PC-3 (cell line): Measurements from ENCODE around the gene HSFX4. TPM values are rescaled to one million over a fixed set of nuclear protein-coding genes. Genes with fewer than 3 reads are reported as not detected.

ENCODE experiments used
- ATAC-seq: fragments of 200-7000 bp; cut with Tn5 transposase; 2 replicates; pipeline ENCODE4 v1.9.1; 2020; ENCODE audit warnings: mild to moderate bottlenecking, moderate library complexity
- BruUV-seq: library from RNA; stranded (reverse); fragments of 400-500 nt; replicated peaks from 2 replicates; lab custom pipeline; 2021; lab: Mats Ljungman, UMichigan
- CTCF ChIA-PET: fragments of 300-600 bp; sonication (Branson Sonifier 250); formaldehyde crosslinking; loops from one replicate; lab custom pipeline; 2022; ENCODE audit warnings: antibody characterized with exemption; lab: Charles Lee
- POLR2A ChIA-PET: fragments of 300-600 bp; sonication (Branson Sonifier 250); formaldehyde crosslinking; loops from one replicate; lab custom pipeline; 2022; ENCODE audit warnings: antibody characterized with exemption; ENCODE audit not compliant: unreplicated experiment; lab: Charles Lee
- DNase-seq: peaks from one replicate; pipeline ENCODE4 v3.0.0-alpha.2; 2015
- H2AFZ ChIP-seq: fragments of 300-600 bp; sonication (generic); 2 replicates; pipeline ENCODE4 v1.6.0; 2016; ENCODE audit warnings: antibody characterized with exemption, low read length
- H3F3A ChIP-seq: fragments of 300-600 bp; sonication (generic); one replicate; pipeline ENCODE4 v1.6.0; 2017; ENCODE audit warnings: antibody characterized with exemption, low read length, control low read depth, mild to moderate bottlenecking; ENCODE audit not compliant: unreplicated experiment
- H3K27ac ChIP-seq: fragments of 300-600 bp; sonication (generic); 2 replicates; pipeline ENCODE4 v1.5.1; 2016; ENCODE audit warnings: mild to moderate bottlenecking, low read length
- H3K27me3 ChIP-seq: fragments of 300-600 bp; sonication (generic); 2 replicates; pipeline ENCODE4 v1.6.1; 2016; ENCODE audit warnings: low read length, mixed read lengths
- H3K36me3 ChIP-seq: fragments of 300-600 bp; sonication (generic); 2 replicates; pipeline ENCODE4 v1.6.1; 2016; ENCODE audit warnings: low read depth, mixed run types, low read length, mixed read lengths
- H3K4me1 ChIP-seq: fragments of 300-600 bp; sonication (generic); 2 replicates; pipeline ENCODE4 v1.5.1; 2016; ENCODE audit warnings: low read length; ENCODE audit not compliant: insufficient read depth
- H3K4me2 ChIP-seq: fragments of 300-600 bp; sonication (generic); 2 replicates; pipeline ENCODE4 v1.6.0; 2016; ENCODE audit warnings: low read length
- H3K4me3 ChIP-seq: fragments of 300-600 bp; sonication (generic); 2 replicates; pipeline ENCODE4 v1.5.1; 2016; ENCODE audit warnings: mild to moderate bottlenecking, low read length, mixed read lengths
- H3K79me2 ChIP-seq: fragments of 300-600 bp; sonication (generic); 2 replicates; pipeline ENCODE4 v1.6.1; 2017; ENCODE audit warnings: low read length, mixed read lengths
- H3K9ac ChIP-seq: fragments of 300-600 bp; sonication (generic); 2 replicates; pipeline ENCODE4 v1.6.0; 2016; ENCODE audit warnings: mild to moderate bottlenecking, low read length
- H3K9me2 ChIP-seq: fragments of 300-600 bp; sonication (generic); replicated peaks from 2 replicates; pipeline ENCODE4 v1.6.1; 2016; ENCODE audit warnings: mixed run types, low read length, mixed read lengths
- H3K9me3 ChIP-seq: fragments of 300-600 bp; sonication (generic); 2 replicates; pipeline ENCODE4 v1.6.1; 2016; ENCODE audit warnings: low read length, mixed read lengths
- H4K20me1 ChIP-seq: fragments of 300-600 bp; sonication (generic); 2 replicates; pipeline ENCODE4 v1.6.1; 2016; ENCODE audit warnings: low read length, mixed read lengths
- CTCF ChIP-seq: fragments of 300-600 bp; sonication (generic); conservative IDR thresholded peaks from 2 replicates; pipeline ENCODE4 v1.5.1; 2017; ENCODE audit warnings: antibody characterized with exemption, low read depth, mild to moderate bottlenecking, low read length
- EZH2 ChIP-seq: fragments of 300-600 bp; sonication (generic); IDR thresholded peaks from one replicate; pipeline ENCODE4 v1.6.1; 2017; ENCODE audit warnings: antibody characterized with exemption, mild to moderate bottlenecking, low read length; ENCODE audit not compliant: unreplicated experiment
- EZH2phosphoT487 ChIP-seq: fragments of 300-600 bp; sonication (generic); IDR thresholded peaks from 2 replicates; pipeline ENCODE4 v1.6.1; 2018; ENCODE audit warnings: mild to moderate bottlenecking, antibody characterized with exemption, low read length, borderline replicate concordance
- intact Hi-C: fragments of 100-400 bp; cut with micrococcal nuclease; formaldehyde crosslinking; loops from 2 replicates; pipeline ENCODE4 v1.9.0; 2023
- total RNA-seq: library from RNA; depleted of rRNA; stranded (reverse); fragments of >200 nt; gene quantifications from 2 replicates; pipeline ENCODE4 v1.2.3, GENCODE V29; 2014

HSFX4 gene
- total RNA-seq, 1 experiment from 2014 or later = not detected

GRCh38 chrX:149898554-149898953 lies 30.8 kb upstream of the HSFX4 start:
- Histone ChIP-seq H3K79me2 (no peaks in the 10 kb centered on the region), H3K36me3 (no peaks in the 10 kb centered on the region), H3K9me2 (no peaks in the 10 kb centered on the region), H3F3A (no peaks in the 10 kb centered on the region), H3K9ac (no peak overlapping the region), H3K4me1 (no peaks in the 10 kb centered on the region), H3K4me3 (no peak overlapping the region), H2AFZ (no peak overlapping the region), H3K27ac (no peak overlapping the region), H3K27me3 (no peaks in the 10 kb centered on the region), H4K20me1 (no peaks in the 10 kb centered on the region), H3K4me2 (no peak overlapping the region), H3K9me3 (no peaks in the 10 kb centered on the region)
- TF ChIP-seq EZH2 = no peak
- TF ChIP-seq EZH2phosphoT487 = no peak
- TF ChIP-seq CTCF = no peak
- CTCF ChIA-PET = no interaction called here
- DNase-seq (no peak), ATAC-seq (no peak)
- BruUV-seq = no TSS peak
- intact Hi-C loops = no loop called here
- POLR2A ChIA-PET = no interaction called here

DNA sequence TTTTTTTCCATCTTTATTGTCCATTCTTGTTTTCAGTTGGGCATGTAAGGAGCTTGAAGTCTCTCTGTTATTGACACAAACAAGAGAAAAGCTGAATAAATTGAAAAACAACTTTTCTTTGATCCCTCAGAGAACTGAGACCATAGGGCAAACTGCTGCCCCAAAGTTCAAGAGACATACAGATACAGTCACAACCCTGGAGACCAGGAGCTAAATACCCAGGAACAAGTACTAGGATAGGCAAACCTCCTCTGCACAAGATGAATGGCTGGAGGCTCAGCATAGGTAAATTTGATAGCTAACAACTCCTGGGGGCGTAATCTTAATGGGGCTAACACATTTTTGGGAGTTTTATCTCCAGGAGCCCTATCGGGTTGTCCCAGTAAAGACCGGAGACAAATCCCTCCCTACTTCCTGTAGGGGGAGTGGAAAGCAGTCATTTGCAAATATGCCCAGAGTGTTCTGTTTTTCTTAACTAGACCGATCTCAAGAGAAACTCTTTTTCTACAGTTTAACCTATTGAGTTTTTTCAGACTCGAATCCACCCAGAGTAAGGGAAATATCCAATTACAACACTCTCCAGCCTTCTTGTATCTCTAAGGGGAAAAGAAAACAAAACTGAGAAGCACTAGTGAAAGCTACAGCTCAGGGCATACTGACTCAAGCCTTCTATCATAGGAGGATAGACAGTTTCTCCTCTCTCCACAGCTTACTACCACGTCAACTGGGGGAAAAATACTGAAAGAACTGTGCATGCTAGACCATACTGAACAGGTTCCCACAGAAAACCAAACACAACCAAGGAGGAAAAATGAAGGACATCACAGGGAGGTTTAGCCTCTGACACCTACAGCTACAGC lies 25.3 kb upstream of the HSFX4 start:
- H3K4me1 ChIP-seq = no peaks in the 10 kb centered on the region
- H3K27ac ChIP-seq = no peak overlapping the region
- BruUV-seq = no TSS peak
- no peaks in the 10 kb centered on the region for H3F3A ChIP-seq
- DNase-seq (no peak), ATAC-seq (no peak)
- no peak overlapping the region for H3K4me2 ChIP-seq
- POLR2A ChIA-PET = no interaction called here
- H3K79me2 ChIP-seq = no peaks in the 10 kb centered on the region
- no peaks in the 10 kb centered on the region for H3K9me2 ChIP-seq
- TF ChIP-seq EZH2phosphoT487 (no peak), EZH2 (no peak), CTCF (no peak)
- no peak overlapping the region for H2AFZ ChIP-seq
- no peak overlapping the region for H3K4me3 ChIP-seq
- H3K9me3 ChIP-seq = no peaks in the 10 kb centered on the region
- no peak overlapping the region for H3K9ac ChIP-seq
- H4K20me1 ChIP-seq = no peaks in the 10 kb centered on the region
- intact Hi-C loops = no loop called here
- CTCF ChIA-PET = no interaction called here
- H3K27me3 ChIP-seq = no peaks in the 10 kb centered on the region
- no peaks in the 10 kb centered on the region for H3K36me3 ChIP-seq

DNA sequence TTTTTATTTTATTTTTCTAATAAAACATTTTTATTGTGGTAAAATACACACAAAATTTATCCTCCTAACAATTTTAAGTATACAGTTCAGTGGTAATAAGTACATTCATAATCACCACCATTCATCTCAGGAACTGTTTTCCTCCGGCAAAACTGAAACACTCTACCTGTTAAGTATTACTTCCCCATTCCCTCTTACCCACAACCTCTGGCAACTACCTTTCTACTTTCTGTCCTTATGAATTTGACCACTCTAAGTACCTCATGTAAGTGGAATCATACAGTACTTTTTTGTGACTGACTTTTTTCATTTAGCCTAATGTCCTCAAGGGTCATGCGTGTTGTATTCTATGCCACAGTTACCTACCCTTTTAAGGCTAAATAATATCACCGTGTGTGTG lies 21.1 kb upstream of the HSFX4 start:
- intact Hi-C loops = no loop called here
- ChIA-PET CTCF (no interaction called here), POLR2A (no interaction called here)
- no peak for ATAC-seq
- no peaks in the 10 kb centered on the region for H3K9me2 ChIP-seq
- TF ChIP-seq EZH2phosphoT487 (no peak), CTCF (no peak), EZH2 (no peak)
- no peaks in the 10 kb centered on the region for H3K9me3 ChIP-seq
- no peaks in the 10 kb centered on the region for H3K36me3 ChIP-seq
- no peaks in the 10 kb centered on the region for H3K4me1 ChIP-seq
- no peaks in the 10 kb centered on the region for H3K79me2 ChIP-seq
- no peak overlapping the region for H3K27ac ChIP-seq
- no peak overlapping the region for H3K9ac ChIP-seq
- no peaks in the 10 kb centered on the region for H3K27me3 ChIP-seq
- H3K4me3 ChIP-seq = no peak overlapping the region
- DNase-seq = no peak
- BruUV-seq = no TSS peak
- H3F3A ChIP-seq = no peaks in the 10 kb centered on the region
- no peaks in the 10 kb centered on the region for H4K20me1 ChIP-seq
- H3K4me2 ChIP-seq = no peak overlapping the region
- H2AFZ ChIP-seq = no peak overlapping the region
